GM20000 (cell line): ENCODE measurements around the gene PGAM5.

Source experiments
- DNase-seq: peaks from one replicate; pipeline ENCODE4 v3.0.0; 2012; ENCODE audit warnings: low spot score
- CTCF ChIP-seq: IDR thresholded peaks from 2 replicates; pipeline ENCODE4 v1.5.1; 2012; ENCODE audit warnings: mild to moderate bottlenecking, control low read depth; ENCODE audit errors: extremely low read depth, missing control alignments

Gene PGAM5

GRCh38 chr12:132674561-132674960, 36.1 kb upstream of the PGAM5 start:
- no peak for TF ChIP-seq CTCF
- no peak for DNase-seq

- no peak for TF ChIP-seq CTCF
- DNase-seq, result no peak
Observed at GRCh38 chr12:132675757-132676432, 34.7 kb upstream of the PGAM5 start.

GRCh38 chr12:132677492-132677891, 33.1 kb upstream of the PGAM5 start:
- DNase-seq, result no peak
- TF ChIP-seq CTCF, result no peak

GRCh38 chr12:132685400-132685799, 25.2 kb upstream of the PGAM5 start:
- no peak for TF ChIP-seq CTCF

GRCh38 chr12:132686825-132687210, 23.8 kb upstream of the PGAM5 start:
- no peak for DNase-seq
- TF ChIP-seq CTCF, result no peak

More at GRCh38 chr12:132685400-132685799, 25.2 kb upstream of the PGAM5 start:
- no peak for DNase-seq

GRCh38 chr12:132687211-132688164, 23.2 kb upstream of the PGAM5 start, which contains the start of the genes POLE and PXMP2:
Gene POLE, minus strand, starts transcription at chr12:132687342. Its CDS starts 27 bp downstream, at chr12:132687315.
Gene PXMP2, plus strand, starts transcription at chr12:132687587. Its CDS starts 84 bp downstream, at chr12:132687671.
- DNase-seq, result peak; percentile 100
- TF ChIP-seq CTCF, result no peak

- TF ChIP-seq CTCF, result no peak
- no peak for DNase-seq
Observed at GRCh38 chr12:132689227-132689626, 21.4 kb upstream of the PGAM5 start.
